ENCODE measurements around the gene HS6ST3.
"Not testable (repeated sequence)": the region's sequence is repeated elsewhere in the genome, so short reads cannot be mapped to it uniquely, and the experiment has no call there.

HS6ST3 gene

DNA sequence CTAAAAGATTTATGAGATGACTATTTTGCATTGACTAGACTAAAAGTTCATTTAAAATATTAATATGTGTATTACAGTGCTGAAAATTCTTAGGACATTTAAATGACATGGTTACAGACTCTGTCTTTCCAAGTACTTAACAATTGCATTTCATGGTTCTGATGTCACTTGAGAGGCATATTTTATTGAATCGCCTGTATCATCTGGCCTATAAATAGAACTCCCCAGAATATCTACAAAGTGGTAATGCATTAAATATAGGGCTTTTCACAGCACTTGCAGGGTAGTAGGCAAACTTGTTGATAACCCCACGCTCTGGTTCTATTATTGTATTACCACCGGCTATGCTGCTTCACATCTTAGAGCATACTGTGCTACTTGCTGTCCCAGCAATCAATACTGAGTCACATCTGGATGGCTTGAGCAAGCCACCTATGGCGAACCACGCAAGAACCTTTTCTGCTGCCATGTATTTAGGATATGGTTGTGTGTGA is 400.6 kb downstream of the HS6ST3 start:
- H3K9me3 Mint-ChIP-seq = peaks cover 24% of the 10 kb centered on the region
- no peak overlapping the region for H3K4me3 Mint-ChIP-seq
- no peaks in the 10 kb centered on the region for H3K4me1 Mint-ChIP-seq (ENCODE audit: low read depth)
- DNase-seq (ENCODE audit: low spot score) = no peak
- no peaks in the 10 kb centered on the region for H3K36me3 Mint-ChIP-seq (ENCODE audit: low read depth)
- no peaks in the 10 kb centered on the region for H3K27me3 Mint-ChIP-seq (ENCODE audit: low read depth)
- no peak overlapping the region for H3K27ac Mint-ChIP-seq

DNA sequence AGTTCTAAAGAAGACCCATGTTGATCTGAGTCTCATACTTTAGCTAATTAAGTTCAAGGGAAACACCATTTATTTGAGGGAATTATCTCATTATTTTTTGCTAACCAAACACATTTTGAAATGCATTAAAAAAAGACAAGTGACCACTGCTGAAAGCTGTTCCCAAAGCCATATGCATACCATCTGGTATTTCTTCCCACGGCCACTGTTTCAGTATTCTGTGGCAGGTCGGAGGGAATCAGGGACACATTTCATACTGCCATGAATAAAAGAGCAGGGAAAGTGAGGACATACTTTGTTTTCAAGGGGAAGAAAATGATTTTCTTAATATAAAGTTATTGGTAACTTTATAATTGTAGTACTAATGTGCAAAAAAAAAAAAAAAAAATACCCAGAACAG is 401.2 kb downstream of the HS6ST3 start:
- Mint-ChIP-seq H3K27me3 (ENCODE audit: low read depth) (no peaks in the 10 kb centered on the region), H3K4me3 (no peak overlapping the region), H3K27ac (no peak overlapping the region), H3K36me3 (ENCODE audit: low read depth) (no peaks in the 10 kb centered on the region), H3K4me1 (ENCODE audit: low read depth) (no peaks in the 10 kb centered on the region), H3K9me3 (peaks cover 24% of the 10 kb centered on the region)
- no peak for DNase-seq (ENCODE audit: low spot score)

DNA sequence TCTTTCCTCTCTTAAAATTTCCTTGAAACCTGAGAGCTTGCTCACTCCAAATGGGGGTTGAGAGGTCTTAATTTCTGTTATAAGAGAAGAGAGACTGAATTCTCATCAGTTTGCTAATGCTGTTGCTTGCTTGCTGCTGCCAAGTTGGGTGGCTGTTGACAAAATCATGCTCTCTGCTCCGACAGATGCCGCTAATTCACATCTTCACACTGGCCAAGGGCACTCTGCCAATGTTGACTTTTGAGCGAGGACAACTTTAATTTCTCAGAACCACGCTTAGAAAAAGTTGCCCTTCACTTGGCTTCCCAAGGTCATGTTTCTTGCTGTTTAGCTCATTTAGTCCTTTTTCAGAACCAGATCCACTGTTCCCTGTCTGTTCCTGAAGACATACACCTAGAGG is 402.9 kb downstream of the HS6ST3 start:
- Mint-ChIP-seq H3K36me3 (ENCODE audit: low read depth) (no peaks in the 10 kb centered on the region), H3K9me3 (peaks cover 31% of the 10 kb centered on the region), H3K4me3 (no peak overlapping the region)

DNA sequence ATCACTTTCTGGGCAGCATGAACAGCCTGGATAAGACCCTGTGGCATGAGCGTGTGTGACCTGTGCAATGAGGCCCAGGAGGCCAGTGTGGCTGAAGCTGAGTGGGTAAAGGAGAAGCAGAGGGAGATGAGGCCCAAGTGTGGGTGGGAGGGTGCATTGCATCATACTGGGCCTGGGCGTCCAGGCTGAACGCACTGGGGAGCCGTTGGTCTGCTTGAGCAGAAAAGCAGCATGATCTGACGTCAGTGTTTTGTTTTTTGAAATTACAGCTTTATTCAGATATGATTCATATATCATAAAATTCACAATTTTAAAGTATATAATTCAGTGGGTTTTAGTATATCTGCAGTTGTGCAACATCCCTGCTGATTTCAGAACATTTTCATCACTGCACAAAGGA is 409.7 kb downstream of the HS6ST3 start:
- Mint-ChIP-seq H3K4me1 (ENCODE audit: low read depth) (no peaks in the 10 kb centered on the region), H3K27me3 (ENCODE audit: low read depth) (no peaks in the 10 kb centered on the region), H3K4me3 (no peak overlapping the region), H3K9me3 (peaks cover 17% of the 10 kb centered on the region), H3K27ac (no peak overlapping the region), H3K36me3 (ENCODE audit: low read depth) (no peaks in the 10 kb centered on the region)
- no peak for DNase-seq (ENCODE audit: low spot score)

More for the DNA sequence above, 402.9 kb downstream of the HS6ST3 start:
- no peak overlapping the region for H3K27ac Mint-ChIP-seq
- no peak for DNase-seq (ENCODE audit: low spot score)
- no peaks in the 10 kb centered on the region for H3K4me1 Mint-ChIP-seq (ENCODE audit: low read depth)
- no peaks in the 10 kb centered on the region for H3K27me3 Mint-ChIP-seq (ENCODE audit: low read depth)

DNA sequence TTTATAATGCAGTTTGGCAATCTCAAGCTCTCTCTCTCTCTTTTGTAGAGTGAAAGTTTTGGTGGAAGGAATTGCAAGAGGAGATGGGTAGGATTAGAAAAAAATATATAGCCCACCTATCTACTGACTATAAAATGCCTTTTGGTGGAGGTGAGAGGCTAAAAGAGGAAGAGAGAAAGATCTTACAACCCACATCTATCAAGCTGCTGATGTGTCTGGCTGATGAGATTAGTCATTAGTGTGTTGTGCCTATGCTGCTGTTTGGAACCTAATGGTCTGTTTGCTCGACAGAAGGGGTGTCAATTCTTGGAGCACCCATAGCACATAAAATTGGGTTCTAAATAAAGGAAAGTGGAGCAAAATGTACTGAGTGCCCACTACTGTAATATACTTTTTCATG is 411.0 kb downstream of the HS6ST3 start:
- Mint-ChIP-seq H3K27ac (no peak overlapping the region), H3K27me3 (ENCODE audit: low read depth) (no peaks in the 10 kb centered on the region), H3K4me3 (no peak overlapping the region), H3K9me3 (peaks cover 12% of the 10 kb centered on the region), H3K36me3 (ENCODE audit: low read depth) (no peaks in the 10 kb centered on the region), H3K4me1 (ENCODE audit: low read depth) (no peaks in the 10 kb centered on the region)
- DNase-seq (ENCODE audit: low spot score) = no peak

DNA sequence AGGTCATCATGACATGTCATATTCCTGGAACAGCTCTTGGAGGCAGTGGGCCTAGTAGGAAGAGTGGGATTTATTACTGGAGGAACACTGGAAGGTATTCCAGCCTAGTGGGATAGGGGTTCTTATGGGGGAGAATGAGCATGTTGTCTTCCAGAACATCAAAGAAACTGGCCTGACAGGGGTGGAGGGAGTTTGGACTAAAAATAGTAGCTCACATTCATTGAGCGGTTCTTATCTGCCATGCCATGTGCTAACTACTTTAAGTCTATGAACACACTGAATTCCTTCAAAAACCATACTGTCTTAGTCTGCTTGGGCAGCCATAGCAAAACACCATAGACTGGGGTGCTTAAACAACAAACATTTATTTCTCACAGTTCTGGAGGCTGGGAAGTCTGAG is 413.6 kb downstream of the HS6ST3 start:
- H3K9me3 Mint-ChIP-seq = peaks cover 5% of the 10 kb centered on the region
- no peaks in the 10 kb centered on the region for H3K27me3 Mint-ChIP-seq (ENCODE audit: low read depth)
- no peak overlapping the region for H3K27ac Mint-ChIP-seq
- H3K36me3 Mint-ChIP-seq (ENCODE audit: low read depth) = no peaks in the 10 kb centered on the region
- H3K4me1 Mint-ChIP-seq (ENCODE audit: low read depth) = no peaks in the 10 kb centered on the region
- DNase-seq (ENCODE audit: low spot score) = no peak
- no peak overlapping the region for H3K4me3 Mint-ChIP-seq

DNA sequence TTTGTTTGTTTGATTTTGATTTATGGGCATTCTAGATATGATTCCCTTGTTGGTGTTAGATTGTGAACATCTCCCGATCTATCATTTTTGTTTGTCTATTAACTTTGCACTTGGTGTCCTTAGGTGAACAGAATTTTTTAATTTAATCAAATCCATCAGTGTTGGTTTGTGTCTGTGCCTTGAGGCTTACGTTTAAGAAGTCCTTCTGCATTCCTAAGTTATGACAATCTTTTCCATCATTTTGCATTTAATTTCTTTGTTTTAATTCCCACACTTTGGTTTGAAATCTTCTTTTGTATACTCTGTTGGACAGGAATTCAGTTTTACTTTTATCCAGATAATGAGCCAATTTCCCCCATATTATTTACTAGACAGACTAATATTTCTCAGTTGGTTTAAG is 421.7 kb downstream of the HS6ST3 start:
- H3K4me3 Mint-ChIP-seq = no peak overlapping the region
- no peak for DNase-seq (ENCODE audit: low spot score)
- H3K9me3 Mint-ChIP-seq = peaks cover 10% of the 10 kb centered on the region
- no peaks in the 10 kb centered on the region for H3K36me3 Mint-ChIP-seq (ENCODE audit: low read depth)
- no peak overlapping the region for H3K27ac Mint-ChIP-seq
- H3K4me1 Mint-ChIP-seq (ENCODE audit: low read depth) = no peaks in the 10 kb centered on the region
- H3K27me3 Mint-ChIP-seq (ENCODE audit: low read depth) = no peaks in the 10 kb centered on the region

DNA sequence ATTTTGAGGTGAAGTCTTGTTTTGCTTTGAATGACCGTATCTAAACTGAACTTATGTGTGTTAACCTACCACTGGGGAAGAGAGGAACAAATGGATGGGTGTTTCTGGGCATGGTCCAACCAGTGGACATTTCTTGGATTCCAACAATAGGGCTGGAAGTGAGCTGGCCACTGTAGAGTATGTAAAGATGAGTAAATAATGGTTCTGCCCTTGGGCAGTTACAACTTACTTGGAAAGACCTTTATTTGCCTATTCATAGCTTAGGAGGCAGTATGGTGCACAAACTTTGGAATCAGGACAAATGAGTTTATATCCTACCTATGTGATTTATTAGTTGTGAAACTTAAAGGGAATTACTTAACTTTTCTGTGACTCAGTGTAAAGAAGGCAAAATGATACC is 429.5 kb downstream of the HS6ST3 start:
- peaks cover 10% of the 10 kb centered on the region for H3K9me3 Mint-ChIP-seq
- H3K4me1 Mint-ChIP-seq (ENCODE audit: low read depth) = no peaks in the 10 kb centered on the region
- H3K4me3 Mint-ChIP-seq = no peak overlapping the region
- H3K36me3 Mint-ChIP-seq (ENCODE audit: low read depth) = no peaks in the 10 kb centered on the region
- no peak for DNase-seq (ENCODE audit: low spot score)
- H3K27me3 Mint-ChIP-seq (ENCODE audit: low read depth) = no peaks in the 10 kb centered on the region
- H3K27ac Mint-ChIP-seq = no peak overlapping the region

DNA sequence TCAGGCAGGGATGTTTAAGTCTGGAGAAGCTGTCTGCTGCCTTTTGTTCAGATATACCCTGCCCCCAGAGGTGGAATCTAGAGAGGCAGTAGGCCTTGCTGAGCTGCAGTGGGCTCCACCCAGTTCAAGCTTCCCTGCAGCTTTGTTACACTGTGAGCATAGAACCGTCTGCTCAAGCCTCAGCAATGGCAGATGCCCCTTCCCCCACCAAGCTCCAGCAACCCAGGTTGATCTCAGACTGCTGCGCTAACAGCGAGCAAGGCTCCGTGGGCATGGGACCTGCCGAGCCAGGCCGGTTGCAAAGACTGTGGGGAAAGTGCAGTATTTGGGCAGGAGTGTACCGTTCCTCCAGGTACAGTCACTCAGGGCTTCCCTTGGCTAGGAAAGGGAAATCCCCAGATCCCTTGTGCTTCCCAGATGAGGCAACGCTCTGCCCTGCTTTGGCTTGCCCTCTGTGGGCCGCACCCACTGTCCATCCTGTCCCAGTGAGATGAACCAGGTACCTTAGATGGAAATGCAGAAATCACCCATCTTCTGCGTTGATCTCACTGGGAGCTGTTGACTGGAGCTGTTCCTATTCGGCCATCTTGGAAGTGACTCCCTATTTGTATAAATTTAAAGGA is 434.6 kb downstream of the HS6ST3 start:
- H3K9me3 Mint-ChIP-seq; DNase-seq (ENCODE audit: low spot score); H3K27ac Mint-ChIP-seq; H3K4me1 Mint-ChIP-seq (ENCODE audit: low read depth); H3K36me3 Mint-ChIP-seq (ENCODE audit: low read depth); H3K27me3 Mint-ChIP-seq (ENCODE audit: low read depth); H3K4me3 Mint-ChIP-seq: not testable (repeated sequence)

DNA sequence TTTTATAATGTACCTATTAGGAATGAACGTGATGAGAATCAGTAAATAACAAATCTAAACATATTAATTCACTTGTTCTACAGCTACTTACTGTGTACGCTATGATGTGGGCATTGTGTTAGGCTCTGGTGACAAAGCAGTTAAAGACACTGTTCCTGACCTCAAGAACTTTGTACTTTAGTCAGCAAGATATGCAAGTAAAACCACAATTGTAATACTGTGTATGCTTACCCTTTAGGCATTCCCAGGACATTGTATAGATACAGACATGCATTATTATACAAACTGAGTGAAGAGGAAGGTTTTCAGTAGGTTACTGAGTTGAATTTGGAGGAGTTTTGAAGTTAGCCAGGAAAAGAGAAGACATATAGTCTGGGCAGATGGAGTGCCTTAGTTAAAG is 435.8 kb downstream of the HS6ST3 start:
- H3K9me3 Mint-ChIP-seq = peaks cover 7% of the 10 kb centered on the region
- no peaks in the 10 kb centered on the region for H3K4me1 Mint-ChIP-seq (ENCODE audit: low read depth)
- H3K27me3 Mint-ChIP-seq (ENCODE audit: low read depth) = no peaks in the 10 kb centered on the region
- no peaks in the 10 kb centered on the region for H3K36me3 Mint-ChIP-seq (ENCODE audit: low read depth)
- H3K27ac Mint-ChIP-seq = no peak overlapping the region
- no peak for DNase-seq (ENCODE audit: low spot score)
- H3K4me3 Mint-ChIP-seq = no peak overlapping the region

DNA sequence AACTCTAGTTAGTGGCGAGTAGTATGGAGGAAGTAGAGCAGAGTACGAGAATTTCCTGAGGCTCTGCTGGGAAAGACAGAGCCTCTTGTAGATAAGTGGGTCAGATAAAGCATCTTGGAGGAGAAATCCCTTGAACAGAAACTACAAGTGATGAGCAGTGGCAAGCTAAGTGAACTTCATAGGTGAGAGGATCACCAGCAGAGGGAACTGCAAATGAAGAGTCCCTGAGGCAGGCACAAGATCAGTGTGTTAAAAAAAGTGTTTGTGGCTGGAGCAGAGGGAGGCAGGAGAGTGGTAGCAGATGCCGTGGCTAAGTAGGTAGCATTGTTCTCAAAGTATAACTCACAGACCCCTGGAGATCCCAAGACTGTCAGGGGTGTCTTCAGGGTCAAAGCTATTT is 437.6 kb downstream of the HS6ST3 start:
- Mint-ChIP-seq H3K4me3 (no peak overlapping the region), H3K27ac (no peak overlapping the region), H3K27me3 (ENCODE audit: low read depth) (no peaks in the 10 kb centered on the region), H3K36me3 (ENCODE audit: low read depth) (no peaks in the 10 kb centered on the region), H3K4me1 (ENCODE audit: low read depth) (no peaks in the 10 kb centered on the region), H3K9me3 (peaks cover 7% of the 10 kb centered on the region)
- no peak for DNase-seq (ENCODE audit: low spot score)

DNA sequence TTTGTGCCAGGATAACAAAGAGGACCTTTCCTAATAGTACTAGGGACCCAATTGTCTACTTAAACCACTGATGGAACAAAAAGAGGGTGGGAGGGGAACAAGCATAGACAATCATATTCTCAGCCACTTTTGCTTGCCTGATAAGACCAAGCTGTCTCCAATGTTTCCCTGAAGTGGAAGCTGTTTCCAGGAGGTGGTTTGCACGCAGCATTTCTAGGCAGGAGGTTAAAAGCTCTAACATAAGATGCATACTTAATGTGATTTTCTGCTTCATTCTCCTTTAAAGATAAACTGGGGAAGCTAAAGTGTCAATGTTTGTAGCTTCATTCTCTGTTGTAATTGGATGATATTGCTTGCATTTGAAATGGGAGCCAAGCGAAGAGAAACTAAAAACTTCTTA is 442.9 kb downstream of the HS6ST3 start:
- Mint-ChIP-seq H3K9me3 (peaks cover 11% of the 10 kb centered on the region), H3K27ac (no peak overlapping the region), H3K36me3 (ENCODE audit: low read depth) (no peaks in the 10 kb centered on the region), H3K4me3 (no peak overlapping the region), H3K4me1 (ENCODE audit: low read depth) (no peaks in the 10 kb centered on the region), H3K27me3 (ENCODE audit: low read depth) (no peaks in the 10 kb centered on the region)
- no peak for DNase-seq (ENCODE audit: low spot score)

DNA sequence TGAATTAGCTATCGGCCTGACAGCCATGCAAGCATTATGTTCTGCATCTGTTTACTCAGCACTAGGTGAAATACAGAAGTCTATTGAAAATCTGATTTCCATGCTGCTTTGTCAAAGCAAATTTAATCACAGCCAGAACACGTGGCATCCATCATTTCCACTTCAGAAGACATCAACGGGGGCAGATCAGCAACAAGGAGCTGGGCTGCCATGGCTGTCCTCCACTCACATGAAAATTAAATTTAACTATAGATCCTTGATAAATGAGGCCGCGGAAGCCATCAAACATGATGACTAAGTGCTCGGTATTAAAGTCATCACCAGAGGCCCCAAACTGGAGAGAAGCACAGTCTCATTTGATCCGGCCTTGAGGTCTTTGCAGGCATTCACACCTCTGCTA is 443.5 kb downstream of the HS6ST3 start:
- no peak overlapping the region for H3K4me3 Mint-ChIP-seq
- H3K27ac Mint-ChIP-seq = no peak overlapping the region
- H3K27me3 Mint-ChIP-seq (ENCODE audit: low read depth) = no peaks in the 10 kb centered on the region
- no peak for DNase-seq (ENCODE audit: low spot score)
- H3K36me3 Mint-ChIP-seq (ENCODE audit: low read depth) = no peaks in the 10 kb centered on the region
- H3K4me1 Mint-ChIP-seq (ENCODE audit: low read depth) = no peaks in the 10 kb centered on the region
- H3K9me3 Mint-ChIP-seq = peaks cover 12% of the 10 kb centered on the region

DNA sequence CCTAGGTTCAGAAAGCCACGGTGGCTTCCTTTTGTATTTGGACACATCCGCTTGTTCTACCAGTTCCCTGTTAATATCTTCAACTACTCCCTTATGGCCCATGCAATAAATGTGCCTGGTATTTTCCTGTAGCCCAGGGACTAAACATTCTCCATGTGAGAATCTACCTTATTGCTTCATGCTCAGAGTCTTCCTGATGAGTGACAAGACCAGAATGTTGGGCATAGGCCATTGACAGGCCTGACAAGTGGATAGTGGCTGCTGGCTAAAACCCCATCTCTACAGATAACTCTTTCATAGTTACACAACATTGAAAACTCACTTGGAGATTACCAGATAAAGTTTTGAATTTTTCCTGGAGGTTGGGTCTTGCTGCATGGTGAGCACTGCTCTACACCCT is 449.9 kb downstream of the HS6ST3 start:
- no peaks in the 10 kb centered on the region for H3K27me3 Mint-ChIP-seq (ENCODE audit: low read depth)
- H3K36me3 Mint-ChIP-seq (ENCODE audit: low read depth) = no peaks in the 10 kb centered on the region
- H3K9me3 Mint-ChIP-seq = peaks cover 22% of the 10 kb centered on the region

DNA sequence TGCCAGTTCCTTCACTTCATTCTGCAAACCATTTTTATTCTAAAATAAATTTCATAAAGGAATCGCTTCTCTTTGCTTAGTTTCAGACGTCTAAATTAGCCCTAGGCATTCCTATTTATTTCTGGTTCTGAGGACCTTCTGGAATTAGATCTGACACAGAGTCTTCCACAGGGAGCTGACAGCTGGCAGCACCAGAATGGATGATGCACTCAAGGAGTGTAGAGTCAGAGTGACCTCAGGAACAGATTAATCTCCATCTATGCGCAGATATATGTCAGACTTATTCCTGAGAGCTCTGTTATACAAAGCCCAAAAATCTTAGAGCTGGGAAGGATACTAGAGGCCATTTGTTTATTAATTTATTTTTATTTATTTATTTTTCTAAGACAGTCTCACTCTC is 450.8 kb downstream of the HS6ST3 start:
- Mint-ChIP-seq H3K27ac (no peak overlapping the region), H3K4me1 (ENCODE audit: low read depth) (no peaks in the 10 kb centered on the region), H3K36me3 (ENCODE audit: low read depth) (no peaks in the 10 kb centered on the region), H3K27me3 (ENCODE audit: low read depth) (no peaks in the 10 kb centered on the region), H3K4me3 (no peak overlapping the region), H3K9me3 (peaks cover 19% of the 10 kb centered on the region)
- no peak for DNase-seq (ENCODE audit: low spot score)

More for the DNA sequence above, 449.9 kb downstream of the HS6ST3 start:
- Mint-ChIP-seq H3K27ac (no peak overlapping the region), H3K4me3 (no peak overlapping the region), H3K4me1 (ENCODE audit: low read depth) (no peaks in the 10 kb centered on the region)
- no peak for DNase-seq (ENCODE audit: low spot score)
